B cell (primary cell): ENCODE data around the gene PNCK. TPM values are rescaled to one million over a fixed set of nuclear protein-coding genes. Genes with fewer than 3 reads are reported as not detected.

Experiments used
- ATAC-seq: fragments of 200-7000 bp; cut with Tn5 transposase; one replicate; pipeline ENCODE4 v1.10.0; 2021; ENCODE audit warnings: low read depth, mild to moderate bottlenecking, moderate number of reproducible peaks, moderate library complexity
- CTCF ChIA-PET: fragments of 350-600 bp; sonication (Branson Sonifier 250); formaldehyde crosslinking; loops from one replicate; lab custom pipeline; 2021; ENCODE audit warnings: antibody characterized with exemption, inconsistent platforms; lab: Charles Lee
- POLR2A ChIA-PET: fragments of 350-600 bp; sonication (Branson Sonifier 250); formaldehyde crosslinking; loops from one replicate; lab custom pipeline; 2021; ENCODE audit warnings: antibody characterized with exemption; lab: Charles Lee
- DNase-seq: peaks from one replicate; pipeline ENCODE4 v3.0.0; 2013
- H2AFZ ChIP-seq: 2 replicates; pipeline ENCODE4 v1.6.1; 2012; ENCODE audit warnings: mild to moderate bottlenecking, low read depth, low read length; ENCODE audit not compliant: insufficient read depth, poor library complexity, severe bottlenecking
- H3K27ac ChIP-seq, 2 donors: 1 replicate in 1 of 2; 2 replicates in 1 of 2; pipeline ENCODE4 v1.5.1; 2012 to 2013; ENCODE audit warnings: low read length in 2 of 2, mild to moderate bottlenecking in 2 of 2, moderate library complexity in 1 of 2
- H3K27me3 ChIP-seq, 4 experiments: fragments of 200-600 bp in 1 of 4; sonication (generic) in 1 of 4; replicated peaks in 1 of 4; 1 replicate in 2 of 4; 2 replicates in 2 of 4; pipeline versions ENCODE4 v1.6.1 to v1.7.0; 2013 to 2016; ENCODE audit warnings: low read length in 3 of 4, mild to moderate bottlenecking in 2 of 4, mixed read lengths in 1 of 4, moderate library complexity in 1 of 4; ENCODE audit not compliant: insufficient read depth in 4 of 4, control insufficient read depth in 3 of 4; ENCODE audit errors: control extremely low read depth in 1 of 4
- H3K36me3 ChIP-seq, 2 experiments: replicated peaks in 1 of 2; 1 replicate in 1 of 2; 2 replicates in 1 of 2; pipeline versions ENCODE4 v1.6.1 to v1.7.1; 2013; ENCODE audit warnings: low read length in 1 of 2; ENCODE audit not compliant: insufficient read depth in 2 of 2, control insufficient read depth in 1 of 2; ENCODE audit errors: control extremely low read depth in 1 of 2, extremely low read depth in 1 of 2
- H3K4me1 ChIP-seq, 2 donors: fragments of 200-600 bp in 1 of 2; sonication (generic) in 1 of 2; 1 replicate in 1 of 2; 2 replicates in 1 of 2; pipeline versions ENCODE4 v1.5.1 to v1.6.1; 2013 to 2017; ENCODE audit warnings: low read length in 2 of 2; ENCODE audit not compliant: control insufficient read depth in 2 of 2, insufficient read depth in 2 of 2
- H3K4me2 ChIP-seq: replicated peaks from 2 replicates; pipeline ENCODE3; 2012; ENCODE audit warnings: mild to moderate bottlenecking, low read depth, low read length; ENCODE audit not compliant: poor library complexity, severe bottlenecking
- H3K4me3 ChIP-seq, 5 experiments: fragments of 200-600 bp in 1 of 5; sonication (generic) in 1 of 5; 1 replicate in 3 of 5; 2 replicates in 2 of 5; pipeline versions ENCODE4 v1.5.1 to v1.7.0; 2011 to 2016; ENCODE audit warnings: low read length in 4 of 5, mild to moderate bottlenecking in 4 of 5, low read depth in 2 of 5, control low read depth in 1 of 5, moderate library complexity in 1 of 5; ENCODE audit not compliant: insufficient read depth in 1 of 5; ENCODE audit errors: control extremely low read depth in 1 of 5, extremely low read depth in 1 of 5
- H3K79me2 ChIP-seq: fragments of 200-600 bp; sonication (generic); one replicate; pipeline ENCODE4 v1.6.0; 2016; ENCODE audit warnings: low read length; ENCODE audit not compliant: control insufficient read depth, insufficient read depth
- H3K9ac ChIP-seq: fragments of 200-600 bp; sonication (generic); 2 replicates; pipeline ENCODE4 v1.6.1; 2017; ENCODE audit warnings: mild to moderate bottlenecking, low read length, moderate library complexity
- H3K9me3 ChIP-seq, 3 donors: one replicate each; pipeline versions ENCODE4 v1.6.1 to v1.7.1; 2013; ENCODE audit warnings: low read length in 2 of 3; ENCODE audit not compliant: control insufficient read depth in 2 of 3, insufficient read depth in 1 of 3; ENCODE audit errors: control extremely low read depth in 1 of 3
- H4K20me1 ChIP-seq: 2 replicates; pipeline ENCODE4 v1.6.0; 2012; ENCODE audit warnings: mild to moderate bottlenecking, low read length; ENCODE audit not compliant: insufficient read depth, control insufficient read depth, poor library complexity, severe bottlenecking
- H3K27ac Mint-ChIP-seq: one replicate; pipeline ENCODE4 v1.8.0; 2021; ENCODE audit warnings: mixed read lengths
- H3K27me3 Mint-ChIP-seq: one replicate; pipeline ENCODE4 v1.8.0; 2021; ENCODE audit warnings: mixed read lengths
- H3K4me1 Mint-ChIP-seq: one replicate; pipeline ENCODE4 v1.8.0; 2021; ENCODE audit warnings: mixed read lengths
- H3K4me3 Mint-ChIP-seq: one replicate; pipeline ENCODE4 v1.8.0; 2021; ENCODE audit warnings: mixed read lengths
- H3K9me3 Mint-ChIP-seq: one replicate; pipeline ENCODE4 v1.8.0; 2022; ENCODE audit warnings: mixed read lengths; ENCODE audit not compliant: insufficient read depth
- EZH2 ChIP-seq: IDR thresholded peaks from 2 replicates; pipeline ENCODE4 v1.6.1; 2012; ENCODE audit warnings: borderline replicate concordance, low read depth, mild to moderate bottlenecking, moderate library complexity, low read length; ENCODE audit not compliant: insufficient read depth, poor library complexity, severe bottlenecking
- WGBS: methylation state at CpG from one replicate; pipeline ENCODE4 v1.1.5; 2013; ENCODE audit warnings: missing lambda C conversion rate; ENCODE audit not compliant: insufficient coverage; 5-methylcytosine and 5-hydroxymethylcytosine counted together
- intact Hi-C: fragments of 100-400 bp; cut with micrococcal nuclease; formaldehyde crosslinking; loops from one replicate; pipeline ENCODE4 v1.10.0; 2022
- polyA plus RNA-seq: library from polyadenylated mRNA; depleted of rRNA; stranded (reverse); fragments of >200 nt; gene quantifications from 2 replicates; pipeline ENCODE4 v1.2.3, GENCODE V29; 2012
- total RNA-seq, 2 donors: library from RNA; stranded (reverse); fragments of 120-200 nt in 1 of 2; gene quantifications; 1 replicate in 1 of 2; 2 replicates in 1 of 2; pipeline versions ENCODE4 v1.2.3 to v1.2.4, GENCODE V29; 2013 to 2022
- TF ChIP-seq, protein P1 (sequence below): fragments of 200-600 bp; IDR thresholded peaks from one replicate; pipeline ENCODE4 v1.8.0; 2022; ENCODE audit warnings: antibody characterized with exemption, mild to moderate bottlenecking

PNCK gene
- total and polyA plus RNA-seq, 2 donors (not counting 1 experiment from before 2014, with no cell fraction given): 0.99 TPM; not detected in 1

DNA sequence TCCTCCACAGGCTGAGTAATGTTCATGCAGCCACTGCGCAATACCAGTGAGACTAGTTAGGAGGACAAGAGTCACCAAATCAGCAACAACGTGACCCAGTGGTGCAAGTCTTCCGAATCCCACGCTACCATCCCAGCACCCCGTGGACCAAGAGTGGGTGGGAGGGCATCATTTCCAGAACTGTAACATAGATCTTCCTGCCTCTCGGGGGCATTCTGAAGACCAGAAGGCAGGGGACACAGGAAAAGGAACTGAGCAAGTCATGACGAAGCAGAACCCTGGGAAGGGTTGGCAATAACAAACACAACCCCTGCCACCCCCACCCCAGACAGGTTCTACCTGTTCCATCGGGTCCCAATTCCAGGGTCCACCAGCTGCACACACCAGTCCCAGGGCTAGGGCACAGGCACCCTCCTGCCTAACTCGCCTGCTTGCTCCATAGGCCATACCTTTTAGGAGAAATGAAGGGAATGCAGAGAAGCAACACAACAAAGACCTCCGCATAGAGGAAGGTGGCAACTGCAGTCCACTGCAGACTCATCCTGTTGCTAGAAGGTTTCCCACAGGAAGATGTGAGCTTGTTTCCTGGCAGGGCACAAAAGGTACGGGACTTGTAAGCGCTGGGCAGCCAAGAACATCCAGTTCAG, 49.2 kb upstream of the PNCK start:
- Histone ChIP-seq H3K4me2 (peak overlapping the region; percentile 75), H3K36me3 (peaks cover 0 to 31% of the 10 kb centered on the region in 2 experiments), H3K4me3 (peak overlapping the region; percentile 22 to 74 (median 60)), H4K20me1 (peaks cover 37% of the 10 kb centered on the region), H3K9me3 (no peaks in the 10 kb centered on the region), H2AFZ (peak overlapping the region; percentile 64), H3K27me3 (no peaks in the 10 kb centered on the region), H3K79me2 (peaks cover 67% of the 10 kb centered on the region), H3K9ac (peak overlapping the region; percentile 71), H3K4me1 (peaks cover 36% of the 10 kb centered on the region in 2 donors), H3K27ac (peak overlapping the region; percentile 2 to 63)
- ChIA-PET CTCF (no interaction called here), POLR2A (no interaction called here)
- peak overlapping the region; percentile 88 for H3K4me3 Mint-ChIP-seq
- H3K4me1 Mint-ChIP-seq: peaks cover 38% of the 10 kb centered on the region
- ATAC-seq: no peak
- no peak for TF ChIP-seq EZH2
- TF ChIP-seq, protein P1, sequence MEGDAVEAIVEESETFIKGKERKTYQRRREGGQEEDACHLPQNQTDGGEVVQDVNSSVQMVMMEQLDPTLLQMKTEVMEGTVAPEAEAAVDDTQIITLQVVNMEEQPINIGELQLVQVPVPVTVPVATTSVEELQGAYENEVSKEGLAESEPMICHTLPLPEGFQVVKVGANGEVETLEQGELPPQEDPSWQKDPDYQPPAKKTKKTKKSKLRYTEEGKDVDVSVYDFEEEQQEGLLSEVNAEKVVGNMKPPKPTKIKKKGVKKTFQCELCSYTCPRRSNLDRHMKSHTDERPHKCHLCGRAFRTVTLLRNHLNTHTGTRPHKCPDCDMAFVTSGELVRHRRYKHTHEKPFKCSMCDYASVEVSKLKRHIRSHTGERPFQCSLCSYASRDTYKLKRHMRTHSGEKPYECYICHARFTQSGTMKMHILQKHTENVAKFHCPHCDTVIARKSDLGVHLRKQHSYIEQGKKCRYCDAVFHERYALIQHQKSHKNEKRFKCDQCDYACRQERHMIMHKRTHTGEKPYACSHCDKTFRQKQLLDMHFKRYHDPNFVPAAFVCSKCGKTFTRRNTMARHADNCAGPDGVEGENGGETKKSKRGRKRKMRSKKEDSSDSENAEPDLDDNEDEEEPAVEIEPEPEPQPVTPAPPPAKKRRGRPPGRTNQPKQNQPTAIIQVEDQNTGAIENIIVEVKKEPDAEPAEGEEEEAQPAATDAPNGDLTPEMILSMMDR: no peak
- no peak for DNase-seq
- intact Hi-C loops: no loop called here
- no peaks in the 10 kb centered on the region for H3K9me3 Mint-ChIP-seq
- H3K27ac Mint-ChIP-seq: peak overlapping the region; percentile 92
- H3K27me3 Mint-ChIP-seq: no peaks in the 10 kb centered on the region
- WGBS: 0% methylated on average over 1 of the region's 12 CpGs

DNA sequence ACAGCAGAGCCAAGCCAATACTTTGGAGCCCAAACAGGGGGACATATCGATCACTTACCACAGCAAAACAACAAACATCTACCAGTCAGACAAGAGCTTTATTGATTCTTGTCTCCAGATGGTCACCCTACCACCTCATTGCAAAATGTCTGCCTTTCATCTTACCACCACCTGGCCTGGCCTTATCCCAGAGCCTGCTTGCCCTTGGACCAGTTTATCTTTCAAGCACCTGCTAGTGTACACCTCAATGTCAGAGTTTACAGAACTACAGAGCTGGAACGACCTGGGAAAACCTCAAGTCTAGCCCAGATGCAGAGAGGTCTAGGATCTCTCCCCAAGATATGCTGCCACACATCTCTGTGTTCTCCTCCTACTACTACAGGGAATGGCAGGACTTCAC, 46.1 kb upstream of the PNCK start:
- no peaks in the 10 kb centered on the region for H3K9me3 ChIP-seq
- H3K4me1 ChIP-seq: peaks cover 10 to 11% of the 10 kb centered on the region in 2 donors
- H3K27me3 ChIP-seq: no peaks in the 10 kb centered on the region
- no peak overlapping the region for H2AFZ ChIP-seq
- no peak overlapping the region for H3K4me2 ChIP-seq
- POLR2A ChIA-PET: no interaction called here
- Mint-ChIP-seq H3K4me3 (no peak overlapping the region), H3K27me3 (no peaks in the 10 kb centered on the region), H3K9me3 (no peaks in the 10 kb centered on the region), H3K27ac (no peak overlapping the region), H3K4me1 (peaks cover 17% of the 10 kb centered on the region)
- no peak for TF ChIP-seq EZH2
- TF ChIP-seq, protein P1: no peak
- peaks cover 72% of the 10 kb centered on the region for H3K79me2 ChIP-seq
- intact Hi-C loops: no loop called here
- H3K9ac ChIP-seq: no peak overlapping the region
- peaks cover 3 to 47% of the 10 kb centered on the region in 2 experiments for H3K36me3 ChIP-seq
- DNase-seq (no peak), ATAC-seq (no peak)
- CTCF ChIA-PET: no interaction called here
- 60% methylated on average over 1 of the region's 2 CpGs for WGBS
- no peak overlapping the region for H3K4me3 ChIP-seq
- peaks cover 64% of the 10 kb centered on the region for H4K20me1 ChIP-seq
- H3K27ac ChIP-seq: no peak overlapping the region
